ACHN (cell line): ENCODE data around the gene SPATA46.

ENCODE experiments used
- DNase-seq: peaks from one replicate; pipeline ENCODE4 v3.0.0-alpha.2; 2015
- in situ Hi-C: cut with HindIII; loops from 2 replicates; pipeline ENCODE4 v1.10.0; 2017; ENCODE audit warnings: low sequenced_read_pairs, low pct_ligation_motif_present, low pct_unique_long_range_greater_than_20kb

Gene SPATA46

GRCh38 chr1:162397039-162397448, 20.4 kb upstream of the SPATA46 start:
- no peak for DNase-seq
- in situ Hi-C loops, result no loop called here

- DNase-seq, result no peak
- in situ Hi-C loops, result no loop called here
These were observed 19.7 kb upstream of the SPATA46 start for GRCh38 chr1:162396201-162396906.

DNA sequence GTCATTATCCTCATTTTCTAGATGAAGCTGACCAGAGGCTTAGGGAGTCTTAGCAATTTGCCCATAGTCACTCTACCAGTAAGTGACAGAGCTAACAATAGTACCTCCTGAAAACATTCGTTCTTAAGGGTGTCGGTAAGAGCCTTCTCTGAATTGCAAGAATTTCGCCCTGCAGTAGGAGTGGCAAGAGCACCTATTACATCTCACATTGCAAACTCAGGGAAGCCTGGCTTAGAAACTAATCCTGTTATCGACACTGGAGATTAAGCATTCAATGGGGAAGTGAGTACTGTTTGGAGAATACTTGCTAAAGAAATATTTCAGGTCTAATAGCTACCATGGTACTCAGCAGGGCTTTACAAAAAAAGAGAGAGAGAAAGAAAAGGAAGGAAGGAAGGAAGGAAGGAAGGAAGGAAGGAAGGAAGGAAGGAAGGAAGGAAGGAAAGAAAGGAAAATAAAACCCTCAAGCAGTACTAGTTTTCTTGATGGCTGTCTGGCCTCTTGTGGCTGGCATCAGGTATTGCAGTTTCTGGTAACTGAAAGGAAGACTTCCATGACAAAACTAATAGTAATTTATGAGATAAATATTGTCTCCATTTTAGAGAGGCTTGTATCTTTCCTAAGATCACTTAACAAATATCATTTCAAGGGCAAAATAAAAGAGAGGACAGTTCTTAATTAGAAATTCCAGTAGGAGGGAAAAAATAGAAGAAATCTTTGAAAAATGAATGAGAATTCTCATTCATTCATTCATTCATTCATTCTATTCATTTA, 15.3 kb upstream of the SPATA46 start:
- peak; percentile 59 for DNase-seq
- in situ Hi-C loops, result no loop called here

GRCh38 chr1:162390396-162391185, 13.9 kb upstream of the SPATA46 start:
- in situ Hi-C loops, result no loop called here

GRCh38 chr1:162389971-162390370, 13.3 kb upstream of the SPATA46 start:
- DNase-seq, result peak; percentile 17
- in situ Hi-C loops, result no loop called here

More at GRCh38 chr1:162390396-162391185, 13.9 kb upstream of the SPATA46 start:
- no peak for DNase-seq

DNA sequence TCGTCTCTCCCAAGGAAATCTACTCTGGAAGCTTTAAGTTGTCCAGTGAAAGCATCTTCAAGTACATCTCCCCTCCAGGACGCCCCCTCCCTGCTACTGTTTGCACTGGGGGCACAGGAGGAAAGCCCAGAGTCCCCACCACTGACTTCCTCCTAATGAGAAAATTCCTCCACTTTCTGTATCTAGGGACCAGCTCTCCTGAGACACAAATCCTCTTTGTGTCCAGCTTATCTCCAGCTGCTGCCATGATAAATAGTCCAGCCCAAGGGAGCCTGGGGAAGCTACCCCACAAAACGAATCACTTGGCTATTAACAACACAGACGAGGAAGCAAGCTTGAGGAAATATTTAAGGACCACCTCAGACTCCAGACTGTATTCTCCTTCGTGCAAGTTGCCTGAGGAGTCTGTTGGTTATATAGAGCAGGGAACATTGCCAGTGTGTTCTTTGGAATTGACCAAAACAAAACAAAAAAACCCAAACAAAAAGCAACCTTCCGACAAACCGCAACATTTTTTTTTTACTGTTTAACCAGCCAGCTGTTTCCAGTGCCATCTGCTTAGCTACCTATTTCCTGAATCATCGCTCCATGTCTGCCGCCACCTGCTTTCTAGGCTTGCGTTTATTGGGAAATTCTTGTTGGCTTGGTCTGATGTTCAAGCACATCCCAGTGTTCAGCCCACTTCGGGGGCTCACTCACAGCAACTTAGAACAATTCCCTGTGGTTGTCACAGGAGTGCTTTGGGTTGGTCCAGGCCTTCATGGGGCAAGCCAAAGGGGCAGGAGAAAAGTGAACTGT, 12.6 kb upstream of the SPATA46 start:
- DNase-seq, result peak; percentile 77
- in situ Hi-C loops, result no loop called here

GRCh38 chr1:162388615-162389014, 12.0 kb upstream of the SPATA46 start:
- no peak for DNase-seq
- in situ Hi-C loops, result no loop called here

- no peak for DNase-seq
- in situ Hi-C loops, result no loop called here
These were observed 11.5 kb upstream of the SPATA46 start for GRCh38 chr1:162388083-162388594.

- in situ Hi-C loops, result no loop called here
- DNase-seq, result no peak
These were observed 10.8 kb upstream of the SPATA46 start for GRCh38 chr1:162387226-162388082.

DNA sequence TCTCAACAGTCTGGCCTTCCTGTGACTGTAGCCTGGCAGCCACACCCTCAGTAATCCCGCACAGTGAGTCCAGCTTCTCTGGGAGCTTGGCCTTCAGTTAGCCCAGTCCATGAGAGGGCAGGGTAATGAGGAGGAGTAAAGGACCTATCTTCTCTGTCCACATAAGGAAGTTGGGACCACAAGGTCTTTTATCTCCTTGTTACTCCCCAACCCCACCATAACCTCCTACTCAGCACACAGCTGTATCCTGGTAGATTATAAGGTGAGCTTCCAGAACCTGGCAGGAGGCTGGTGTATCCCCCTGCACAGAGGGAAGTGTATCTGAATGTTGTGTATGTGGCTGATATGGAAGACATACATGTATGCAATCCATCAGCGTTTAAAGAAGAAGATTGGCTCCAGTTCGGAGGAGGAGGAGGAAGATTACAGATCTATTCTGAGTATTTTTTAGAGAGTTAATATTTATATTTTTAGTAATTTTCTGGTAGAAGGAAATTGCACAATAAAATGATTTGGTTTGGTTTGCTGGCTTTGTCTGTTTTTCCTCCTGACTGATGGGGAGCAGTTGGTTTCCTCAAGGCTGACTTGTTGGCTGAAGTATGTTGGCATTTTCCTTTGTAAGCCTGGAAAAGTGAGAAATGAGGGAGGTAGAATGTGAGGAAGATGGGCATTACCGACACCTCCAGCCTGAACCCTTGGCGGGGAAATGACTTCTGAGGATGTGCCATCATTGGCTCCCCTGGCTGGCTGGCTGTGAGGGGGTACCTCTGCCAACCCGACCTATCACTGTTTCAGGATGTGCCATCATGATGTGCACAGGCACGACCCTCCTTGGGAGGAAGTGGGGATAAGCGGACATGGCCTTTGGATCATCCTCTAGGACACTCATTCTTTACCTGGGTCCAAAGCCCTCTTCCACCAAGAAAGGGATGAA, 9.9 kb upstream of the SPATA46 start:
- no peak for DNase-seq
- in situ Hi-C loops, result no loop called here

DNA sequence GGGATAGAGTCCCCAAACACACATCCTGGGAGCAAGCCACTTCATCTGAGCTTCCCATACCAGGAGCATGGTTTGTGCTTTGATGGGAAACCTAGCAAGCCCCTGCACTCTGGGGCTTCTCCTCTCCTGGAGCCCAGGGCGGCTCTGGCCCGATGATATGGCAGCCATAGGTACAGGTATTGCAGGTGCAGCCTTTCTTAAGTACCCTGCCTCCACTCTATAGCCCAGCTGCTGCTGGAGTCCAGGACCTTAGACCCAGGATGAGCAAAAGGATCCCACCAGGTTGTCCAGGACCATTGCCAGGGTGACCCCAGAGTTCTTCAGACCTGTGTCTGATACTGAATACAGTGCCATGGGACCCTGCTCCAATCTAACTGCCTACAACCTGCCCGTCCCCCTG, 9.0 kb upstream of the SPATA46 start:
- DNase-seq, result no peak
- in situ Hi-C loops, result no loop called here

DNA sequence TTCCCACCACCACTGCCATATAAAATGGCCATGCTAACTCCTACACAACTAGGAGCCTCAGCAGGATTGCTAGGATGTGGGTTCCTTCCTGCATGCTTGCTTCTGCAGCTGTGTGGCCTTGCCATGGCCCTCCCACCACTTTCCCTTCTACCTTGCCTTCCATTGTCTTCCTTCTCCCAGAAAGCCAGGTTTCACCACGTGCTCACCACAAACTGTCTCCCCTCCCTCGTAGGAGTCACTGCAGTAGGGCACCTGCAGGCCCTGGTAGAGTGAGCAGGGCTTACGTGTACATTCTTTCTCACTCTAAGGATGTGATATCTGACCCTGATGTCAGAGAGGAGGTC, 8.6 kb upstream of the SPATA46 start:
- DNase-seq, result no peak
- in situ Hi-C loops, result no loop called here

DNA sequence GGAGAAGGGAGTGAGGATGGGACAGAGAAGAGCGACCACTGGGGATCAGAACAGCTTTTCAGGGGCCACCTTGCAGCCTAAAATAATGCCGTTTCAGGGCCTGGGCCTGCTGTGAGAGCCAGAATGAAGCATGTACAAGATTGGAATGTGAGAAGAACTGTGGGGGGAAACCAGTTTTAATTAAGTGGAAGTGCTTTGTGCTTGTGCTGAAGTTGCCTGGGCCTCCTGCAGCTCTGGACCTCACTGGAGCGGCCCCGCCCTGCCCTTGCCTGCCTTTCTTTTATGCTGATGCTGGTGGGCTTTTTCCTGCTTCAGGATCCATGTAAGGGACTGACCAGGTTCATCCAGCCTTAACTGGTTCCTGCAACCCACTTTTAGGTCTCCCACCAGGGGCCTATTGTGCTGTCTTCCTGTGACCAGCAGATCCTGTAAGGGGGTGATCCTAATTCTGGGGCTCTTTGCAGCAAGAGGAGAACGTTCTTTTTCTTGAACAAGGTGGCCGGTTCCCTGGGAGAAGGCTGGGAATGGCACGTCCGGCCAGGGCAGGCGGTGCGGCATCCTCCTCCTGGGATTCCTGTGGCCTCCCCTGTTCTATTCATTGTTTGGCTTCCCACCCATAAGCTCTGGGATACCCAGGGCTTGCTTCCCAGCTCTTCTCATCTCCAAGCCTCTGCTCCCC, 8.1 kb upstream of the SPATA46 start:
- in situ Hi-C loops, result no loop called here
- no peak for DNase-seq

GRCh38 chr1:162384116-162384515, 7.5 kb upstream of the SPATA46 start:
- in situ Hi-C loops, result no loop called here
- DNase-seq, result no peak

DNA sequence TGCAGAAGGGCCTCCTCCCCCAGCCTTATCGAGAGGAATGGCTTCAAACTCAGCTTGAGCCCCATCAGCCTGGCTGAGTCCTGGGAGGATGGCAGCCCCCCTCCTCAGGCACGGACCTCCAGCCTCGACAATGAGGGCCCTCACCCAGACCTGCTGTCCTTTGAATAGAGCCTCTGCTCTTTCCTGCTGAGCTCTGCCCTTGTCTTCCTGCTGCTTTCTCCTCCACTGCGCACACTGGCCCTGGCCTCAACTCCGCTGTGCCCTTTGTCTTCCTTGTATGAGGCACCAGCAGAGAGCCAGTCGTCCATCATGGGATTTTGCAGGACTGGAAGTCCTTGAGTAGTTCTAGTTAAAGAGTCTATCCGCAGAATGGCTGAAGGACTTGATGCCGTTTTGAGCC, 6.9 kb upstream of the SPATA46 start:
- no peak for DNase-seq
- in situ Hi-C loops, result no loop called here

DNA sequence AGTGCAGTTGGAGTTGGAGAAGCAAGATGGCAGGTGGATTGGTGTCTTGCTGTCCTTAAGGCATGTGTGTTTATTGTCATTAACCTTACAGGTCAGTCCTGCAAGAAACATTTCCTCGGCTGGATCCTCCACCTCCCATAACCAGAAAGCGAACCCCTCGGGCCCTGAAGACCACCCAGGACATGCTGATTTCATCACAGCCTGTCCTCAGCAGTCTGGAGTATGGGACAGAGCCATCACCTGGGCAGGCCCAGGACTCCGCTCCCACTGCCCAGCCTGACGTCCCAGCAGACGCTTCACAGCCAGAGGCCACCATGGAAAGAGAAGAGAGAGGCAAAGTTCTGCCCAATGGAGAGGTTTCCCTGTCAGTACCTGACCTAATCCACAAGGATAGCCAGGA, 6.4 kb upstream of the SPATA46 start:
- in situ Hi-C loops, result no loop called here

More for the DNA sequence above, 6.4 kb upstream of the SPATA46 start:
- no peak for DNase-seq
